A549 (cell line): ENCODE measurements around the gene CADM2.
"Not testable (repeated sequence)": the region's sequence is repeated elsewhere in the genome, so short reads cannot be mapped to it uniquely, and the experiment has no call there.

ENCODE experiments used
- MAZ ChIP-seq: fragments of 150-350 bp; IDR thresholded peaks from 2 replicates; pipeline ENCODE4 v1.6.1; 2014; ENCODE audit warnings: antibody characterized with exemption, low read depth, low read length, borderline replicate concordance
- MYC ChIP-seq: IDR thresholded peaks from 2 replicates; pipeline ENCODE4 v1.6.1; 2012; ENCODE audit warnings: mild to moderate bottlenecking, inconsistent platforms, low read length, improper control_type of control experiment, borderline replicate concordance
- POLR2A ChIP-seq: IDR thresholded peaks from 2 replicates; pipeline ENCODE4 v1.6.1; 2012; ENCODE audit warnings: mild to moderate bottlenecking, low read length
- TF ChIP-seq, protein P1 (sequence below): fragments of >200 bp; sonication (Bioruptor Twin); formaldehyde crosslinking; IDR thresholded peaks from 3 replicates; pipeline ENCODE4 v1.5.1; 2016

DNA sequence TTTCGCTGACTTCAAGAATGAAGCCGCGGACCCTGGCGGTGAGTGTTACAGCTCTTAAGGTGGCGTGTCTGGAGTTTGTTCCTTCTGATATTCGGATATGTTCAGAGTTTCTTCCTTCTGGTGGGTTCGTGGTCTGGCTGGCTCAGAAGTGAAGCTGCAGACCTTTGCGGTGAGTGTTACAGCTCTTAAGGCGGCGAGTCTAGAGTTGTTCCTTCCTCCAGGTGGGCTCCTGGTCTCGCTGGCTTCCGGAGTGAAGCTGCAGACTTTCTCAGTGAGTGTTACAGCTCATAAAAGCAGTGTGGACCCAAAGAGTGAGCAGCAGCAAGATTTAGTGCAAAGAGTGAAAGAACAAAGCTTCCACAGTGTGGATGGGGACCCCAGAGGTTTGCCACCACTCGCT, 174.1 kb downstream of the CADM2 start:
- TF ChIP-seq MAZ, MYC, POLR2A: not testable (repeated sequence)
- TF ChIP-seq, protein P1, sequence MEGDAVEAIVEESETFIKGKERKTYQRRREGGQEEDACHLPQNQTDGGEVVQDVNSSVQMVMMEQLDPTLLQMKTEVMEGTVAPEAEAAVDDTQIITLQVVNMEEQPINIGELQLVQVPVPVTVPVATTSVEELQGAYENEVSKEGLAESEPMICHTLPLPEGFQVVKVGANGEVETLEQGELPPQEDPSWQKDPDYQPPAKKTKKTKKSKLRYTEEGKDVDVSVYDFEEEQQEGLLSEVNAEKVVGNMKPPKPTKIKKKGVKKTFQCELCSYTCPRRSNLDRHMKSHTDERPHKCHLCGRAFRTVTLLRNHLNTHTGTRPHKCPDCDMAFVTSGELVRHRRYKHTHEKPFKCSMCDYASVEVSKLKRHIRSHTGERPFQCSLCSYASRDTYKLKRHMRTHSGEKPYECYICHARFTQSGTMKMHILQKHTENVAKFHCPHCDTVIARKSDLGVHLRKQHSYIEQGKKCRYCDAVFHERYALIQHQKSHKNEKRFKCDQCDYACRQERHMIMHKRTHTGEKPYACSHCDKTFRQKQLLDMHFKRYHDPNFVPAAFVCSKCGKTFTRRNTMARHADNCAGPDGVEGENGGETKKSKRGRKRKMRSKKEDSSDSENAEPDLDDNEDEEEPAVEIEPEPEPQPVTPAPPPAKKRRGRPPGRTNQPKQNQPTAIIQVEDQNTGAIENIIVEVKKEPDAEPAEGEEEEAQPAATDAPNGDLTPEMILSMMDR: not testable (repeated sequence)
